Measurements from ENCODE around the gene CHST14.

The CHST14 gene

DNA sequence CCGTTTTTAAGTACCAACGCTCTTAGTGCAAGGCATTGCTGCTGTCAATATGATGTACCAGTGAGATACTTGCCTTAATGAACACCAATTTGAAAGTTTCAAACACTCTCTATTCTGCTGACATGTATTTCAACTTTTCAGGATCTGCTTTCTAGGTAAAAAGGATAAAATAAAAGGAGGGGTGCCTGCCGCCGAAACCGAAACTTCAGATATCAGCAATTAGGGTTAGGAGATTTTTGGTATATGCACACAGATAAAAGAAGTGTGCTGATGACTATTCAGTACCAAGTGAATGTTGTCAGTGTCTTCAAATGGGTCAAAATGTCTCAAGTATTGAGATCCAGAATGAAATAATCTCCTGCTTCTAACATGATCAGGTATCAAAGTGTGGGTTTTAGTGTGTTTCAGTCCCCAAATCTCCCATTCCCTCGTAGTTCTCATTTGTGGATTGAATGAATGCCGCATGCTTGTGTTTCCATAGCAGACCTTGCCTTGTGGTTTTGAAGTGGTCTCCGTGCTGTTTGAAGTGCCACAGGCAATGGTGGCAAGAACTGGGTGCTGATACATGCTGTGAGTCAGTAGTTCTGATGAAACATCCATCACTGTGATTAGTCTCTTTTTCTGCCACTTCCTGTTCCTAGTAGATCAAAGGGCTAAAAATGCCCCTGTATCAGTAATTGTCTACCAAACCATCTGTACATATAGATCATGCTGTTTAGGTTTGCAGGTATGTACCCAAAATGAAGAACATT, 22.5 kb downstream of the CHST14 start:
- TF ChIP-seq CTCF (IDR thresholded peaks at IDR 0.05; ENCODE audit: borderline replicate concordance, insufficient read depth, low read depth, low read length): no peak
- H3K4me3 ChIP-seq (ENCODE audit: low read depth, low read length): no peak overlapping the region

DNA sequence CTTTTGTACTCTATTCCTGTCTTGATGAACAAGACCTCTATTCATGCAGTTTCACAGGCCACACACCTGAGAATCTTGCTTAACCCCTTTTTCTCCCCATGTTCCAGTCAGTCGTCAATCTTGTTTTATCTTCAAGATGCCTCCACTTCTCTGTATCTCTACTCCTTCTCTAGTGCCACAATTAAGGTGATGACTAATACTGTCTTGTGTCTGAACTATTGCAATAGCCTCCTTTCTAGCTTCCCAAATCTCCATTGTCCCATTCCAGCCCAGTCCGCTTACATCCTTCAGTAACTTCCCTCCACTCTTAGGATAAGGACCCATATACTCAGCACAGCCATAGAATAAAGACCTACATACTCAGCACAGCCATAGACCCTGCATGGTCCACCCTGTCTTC, 24.7 kb downstream of the CHST14 start:
- no peak overlapping the region for H3K4me3 ChIP-seq (ENCODE audit: low read depth, low read length)
- no peak for TF ChIP-seq CTCF (IDR thresholded peaks at IDR 0.05; ENCODE audit: borderline replicate concordance, insufficient read depth, low read depth, low read length)

DNA sequence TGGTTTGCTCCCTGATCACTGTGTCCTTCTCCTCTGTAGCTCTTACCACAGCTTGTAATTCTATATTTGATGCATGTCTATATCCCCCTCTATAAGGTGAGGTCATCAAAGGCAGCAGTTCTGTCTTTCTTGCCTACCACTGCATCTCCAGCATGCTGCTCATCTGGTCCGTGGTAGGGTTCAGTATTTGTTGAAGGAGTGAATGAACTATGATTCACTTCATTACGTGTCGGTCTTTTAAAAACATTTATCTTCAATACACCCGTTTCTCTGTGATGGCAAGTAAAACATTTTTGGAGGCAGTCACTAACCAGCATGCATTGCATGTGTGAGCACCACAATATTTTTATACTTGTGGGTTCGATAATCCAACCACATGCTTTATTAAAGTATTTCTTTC, 27.6 kb downstream of the CHST14 start:
- no peak overlapping the region for H3K4me3 ChIP-seq (ENCODE audit: low read depth, low read length)
- no peak for TF ChIP-seq CTCF (IDR thresholded peaks at IDR 0.05; ENCODE audit: borderline replicate concordance, insufficient read depth, low read depth, low read length)

DNA sequence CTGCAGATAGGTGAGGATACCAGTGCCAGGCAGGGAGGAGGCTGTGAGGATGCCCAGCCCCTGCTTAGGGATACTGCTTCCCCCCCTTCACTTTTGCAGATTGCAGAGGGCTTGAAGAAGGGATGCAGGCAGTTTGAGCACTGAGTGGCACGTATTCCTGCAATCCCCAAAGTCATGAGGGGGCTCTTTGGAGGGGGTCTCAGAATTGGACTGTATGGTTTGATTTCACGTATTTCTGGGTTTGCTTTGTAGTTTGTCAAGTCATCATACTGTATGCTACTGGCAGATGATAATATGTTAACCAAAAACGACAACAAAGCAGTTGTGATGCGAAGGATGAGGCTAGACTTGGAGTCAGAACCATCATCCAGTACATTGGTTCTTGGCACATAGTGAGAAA, 28.1 kb downstream of the CHST14 start:
- no peak for TF ChIP-seq CTCF (IDR thresholded peaks at IDR 0.05; ENCODE audit: borderline replicate concordance, insufficient read depth, low read depth, low read length)
- H3K4me3 ChIP-seq (ENCODE audit: low read depth, low read length): no peak overlapping the region

DNA sequence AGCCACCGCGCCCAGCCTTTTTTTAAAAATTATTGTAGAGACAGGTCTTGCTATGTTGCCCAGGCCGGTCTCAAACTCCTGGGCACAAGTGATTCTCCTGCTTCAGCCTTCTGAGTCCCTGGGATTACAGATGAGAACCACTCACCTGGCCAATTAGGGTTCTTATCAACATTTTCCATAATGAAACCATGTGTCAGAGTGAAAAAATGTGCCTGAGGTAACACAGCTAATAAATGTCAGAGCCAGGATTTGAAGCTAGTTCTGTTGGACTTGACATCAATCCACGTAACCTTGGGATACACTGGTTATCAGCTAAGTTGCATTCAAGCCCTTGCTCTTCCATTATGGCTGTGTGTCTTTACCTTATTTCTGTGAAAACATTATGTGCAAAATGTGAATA, 29.1 kb downstream of the CHST14 start:
- TF ChIP-seq CTCF (IDR thresholded peaks at IDR 0.05; ENCODE audit: borderline replicate concordance, insufficient read depth, low read depth, low read length): no peak
- H3K4me3 ChIP-seq (ENCODE audit: low read depth, low read length): no peak overlapping the region

DNA sequence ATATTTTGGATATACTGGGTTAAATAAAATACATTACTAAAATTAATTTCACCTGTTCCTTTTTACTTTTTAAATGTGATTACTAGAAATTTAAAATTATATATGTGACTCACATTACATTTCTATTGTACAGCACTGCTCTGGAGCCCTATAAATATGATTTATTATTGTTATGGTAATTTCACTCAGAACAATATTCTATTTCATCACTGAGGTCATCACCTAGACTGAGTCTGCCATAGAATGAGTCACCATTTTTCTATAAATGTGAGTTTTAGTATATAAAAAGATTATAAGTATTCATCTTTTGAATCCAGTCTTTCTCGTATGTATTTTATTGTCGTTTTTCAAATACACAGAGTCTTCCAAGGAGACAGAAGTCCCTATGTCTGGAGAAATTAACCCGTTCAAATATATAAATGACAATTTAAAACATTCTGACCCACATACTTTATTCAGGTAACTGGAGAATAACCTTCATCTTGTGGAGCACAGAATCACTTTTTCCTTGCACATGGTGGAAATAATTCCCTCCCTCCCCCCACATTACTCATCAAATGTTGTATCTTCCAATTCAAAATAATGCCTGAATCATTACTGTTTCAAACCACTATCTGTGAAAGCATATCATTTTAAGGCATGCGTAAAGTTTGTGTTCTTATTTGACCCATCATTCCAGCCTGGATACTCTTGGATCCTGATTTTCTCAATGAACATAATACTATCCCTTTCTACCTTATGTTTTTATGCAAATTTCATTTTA, 30.0 kb downstream of the CHST14 start:
- TF ChIP-seq CTCF (IDR thresholded peaks at IDR 0.05; ENCODE audit: borderline replicate concordance, insufficient read depth, low read depth, low read length): no peak
- H3K4me3 ChIP-seq (ENCODE audit: low read depth, low read length): no peak overlapping the region

- H3K4me3 ChIP-seq (ENCODE audit: low read depth, low read length): no peak overlapping the region
- TF ChIP-seq CTCF (IDR thresholded peaks at IDR 0.05; ENCODE audit: borderline replicate concordance, insufficient read depth, low read depth, low read length): no peak
Measured at GRCh38 chr15:40501487-40501886, 30.7 kb downstream of the CHST14 start.

Measured in GM12875 (cell line).